GM23248 (cell line): Measurements from ENCODE around the gene LDLRAD4. TPM values are rescaled to one million over a fixed set of nuclear protein-coding genes. Genes with fewer than 3 reads are reported as not detected.

Source experiments
- DNase-seq: peaks from one replicate; pipeline ENCODE4 v3.0.0-alpha.2; 2015
- H2AFZ ChIP-seq: fragments of 200-600 bp; sonication (generic); 2 replicates; pipeline ENCODE4 v1.6.1; 2016; ENCODE audit warnings: antibody characterized with exemption
- H3F3A ChIP-seq: fragments of 200-600 bp; sonication (generic); 2 replicates; pipeline ENCODE4 v1.6.1; 2016; ENCODE audit warnings: mild to moderate bottlenecking, antibody characterized with exemption, mixed run types; ENCODE audit not compliant: insufficient read depth
- H3K27ac ChIP-seq: fragments of 200-600 bp; sonication (generic); 2 replicates; pipeline ENCODE4 v1.5.1; 2016; ENCODE audit warnings: mild to moderate bottlenecking
- H3K27me3 ChIP-seq: fragments of 200-600 bp; sonication (generic); replicated peaks from 2 replicates; pipeline ENCODE4 v1.6.1; 2016; ENCODE audit warnings: mild to moderate bottlenecking; ENCODE audit not compliant: insufficient read depth
- H3K36me3 ChIP-seq: fragments of 200-600 bp; sonication (generic); 2 replicates; pipeline ENCODE4 v1.6.1; 2016; ENCODE audit warnings: low read depth, mild to moderate bottlenecking
- H3K4me1 ChIP-seq: fragments of 200-600 bp; sonication (generic); 2 replicates; pipeline ENCODE4 v1.6.1; 2016; ENCODE audit warnings: mild to moderate bottlenecking; ENCODE audit not compliant: insufficient read depth
- H3K4me2 ChIP-seq: fragments of 200-600 bp; sonication (generic); one replicate; pipeline ENCODE4 v1.6.1; 2016; ENCODE audit warnings: mild to moderate bottlenecking; ENCODE audit not compliant: unreplicated experiment
- H3K4me3 ChIP-seq: fragments of 200-600 bp; sonication (generic); 2 replicates; pipeline ENCODE4 v1.5.1; 2016; ENCODE audit warnings: mild to moderate bottlenecking
- H3K79me2 ChIP-seq: fragments of 200-600 bp; sonication (generic); 2 replicates; pipeline ENCODE4 v1.6.1; 2016; ENCODE audit warnings: mild to moderate bottlenecking; ENCODE audit not compliant: insufficient read depth
- H3K9ac ChIP-seq: fragments of 200-600 bp; sonication (generic); 2 replicates; pipeline ENCODE4 v1.6.1; 2016; ENCODE audit warnings: mild to moderate bottlenecking
- H3K9me2 ChIP-seq: fragments of 200-600 bp; sonication (generic); 2 replicates; pipeline ENCODE4 v1.6.1; 2016; ENCODE audit warnings: mixed run types, mild to moderate bottlenecking, moderate library complexity; ENCODE audit not compliant: insufficient read depth
- H3K9me3 ChIP-seq: fragments of 200-600 bp; sonication (generic); one replicate; pipeline ENCODE4 v1.6.1; 2017; ENCODE audit warnings: low read depth
- H4K20me1 ChIP-seq: fragments of 200-600 bp; sonication (generic); 2 replicates; pipeline ENCODE4 v1.6.0; 2016; ENCODE audit not compliant: insufficient read depth
- EZH2 ChIP-seq: fragments of 200-600 bp; sonication (generic); IDR thresholded peaks from 2 replicates; pipeline ENCODE4 v1.6.1; 2018; ENCODE audit warnings: antibody characterized with exemption, mild to moderate bottlenecking; ENCODE audit not compliant: insufficient read depth, poor library complexity, severe bottlenecking
- EZH2phosphoT487 ChIP-seq: fragments of 200-600 bp; sonication (generic); IDR thresholded peaks from 2 replicates; pipeline ENCODE4 v1.6.1; 2018; ENCODE audit warnings: antibody characterized with exemption, moderate library complexity, mild to moderate bottlenecking, low read depth; ENCODE audit not compliant: insufficient read depth
- WGBS, 2 experiments: methylation state at CpG; one replicate each; pipeline ENCODE4 v1.1.6; 2015 to 2017; ENCODE audit warnings: low lambda C conversion rate in 2 of 2, low coverage in 1 of 2; ENCODE audit errors: missing lambda C conversion rate in 2 of 2; 5-methylcytosine and 5-hydroxymethylcytosine counted together
- in situ Hi-C: fragments of 300-500 bp; cut with MboI; formaldehyde crosslinking; loops from 2 replicates; pipeline ENCODE4 v1.15.0; 2020
- polyA plus RNA-seq: library from polyadenylated mRNA; unstranded; fragments of >200 nt; fragmentation: Nextera tagmentation; extraction: Ambion mirVana; gene quantifications from 2 replicates; pipeline ENCODE4 v1.2.1, GENCODE V29; 2016
- total RNA-seq: library from RNA; depleted of rRNA; stranded (reverse); fragments of >200 nt; shearing (Covaris generic); gene quantifications from 2 replicates; pipeline ENCODE4 v1.2.3, GENCODE V29; 2014

The LDLRAD4 gene
- total and polyA plus RNA-seq, 2 experiments from 2014 or later: not detected

GRCh38 chr18:13611142-13611600 lies 392.6 kb downstream of the LDLRAD4 start:
- no peaks in the 10 kb centered on the region for H3K9me2 ChIP-seq
- in situ Hi-C loops: no loop called here
- 4 to 5% methylated on average over 14 of the region's 14 CpGs for WGBS, 2 experiments
- no peak overlapping the region for H3K27ac ChIP-seq
- H2AFZ ChIP-seq: peak overlapping the region; percentile 63
- no peaks in the 10 kb centered on the region for H4K20me1 ChIP-seq
- peak overlapping the region; percentile 66 for H3K4me3 ChIP-seq
- H3K36me3 ChIP-seq: no peaks in the 10 kb centered on the region
- H3F3A ChIP-seq: no peaks in the 10 kb centered on the region; the same call in 1 of the 2 replicates
- peak overlapping the region; percentile 83 for H3K4me2 ChIP-seq
- DNase-seq: peak; percentile 66
- peak overlapping the region; percentile 62 for H3K9ac ChIP-seq
- peaks cover 49% of the 10 kb centered on the region for H3K27me3 ChIP-seq
- H3K9me3 ChIP-seq: no peaks in the 10 kb centered on the region
- no peaks in the 10 kb centered on the region for H3K4me1 ChIP-seq
- TF ChIP-seq EZH2phosphoT487 (no peak), EZH2 (no peak)
- no peaks in the 10 kb centered on the region for H3K79me2 ChIP-seq

DNA sequence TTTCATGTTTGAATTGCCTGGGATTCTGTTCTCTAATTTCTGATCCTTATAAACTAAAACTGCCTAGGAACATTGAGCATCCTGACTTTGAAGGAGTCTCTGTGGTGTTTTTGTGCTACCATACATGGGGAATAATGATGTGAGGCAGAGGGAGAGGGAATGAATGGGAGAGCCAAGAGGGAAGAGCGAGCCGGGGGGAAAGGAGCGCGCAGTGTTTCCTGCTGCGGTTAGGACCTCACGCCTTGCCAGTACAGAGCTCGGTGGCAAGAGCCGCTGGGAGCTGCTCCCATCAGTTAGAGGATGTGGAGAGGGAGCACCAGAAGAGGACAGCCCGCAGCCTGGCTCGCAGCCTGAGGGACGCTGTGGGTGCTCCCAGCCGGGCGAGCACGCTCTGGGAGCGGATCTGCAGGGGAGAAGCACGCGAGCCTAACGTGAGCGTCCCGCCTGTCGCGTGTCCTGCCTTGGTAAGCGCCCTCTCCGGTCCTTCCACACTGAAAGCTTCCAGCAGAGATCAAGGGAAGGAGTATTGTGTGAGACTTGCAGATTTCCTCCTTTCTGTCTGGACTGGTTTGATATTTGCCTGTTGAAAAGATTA lies 393.1 kb downstream of the LDLRAD4 start:
- Histone ChIP-seq H2AFZ (peak overlapping the region; percentile 63), H3K4me2 (peak overlapping the region; percentile 83), H3F3A (no peaks in the 10 kb centered on the region; the same call in 1 of the 2 replicates), H4K20me1 (no peaks in the 10 kb centered on the region), H3K27ac (no peak overlapping the region), H3K36me3 (no peaks in the 10 kb centered on the region), H3K9me2 (no peaks in the 10 kb centered on the region), H3K9me3 (no peaks in the 10 kb centered on the region), H3K9ac (peak overlapping the region; percentile 62), H3K79me2 (no peaks in the 10 kb centered on the region), H3K4me3 (peak overlapping the region; percentile 66), H3K4me1 (no peaks in the 10 kb centered on the region), H3K27me3 (peaks cover 46% of the 10 kb centered on the region)
- peak; percentile 61 for DNase-seq
- TF ChIP-seq EZH2 (peak; percentile 39), EZH2phosphoT487 (no peak)
- WGBS, 2 experiments: 1 to 2% methylated on average over 22 to 24 of the region's 24 CpGs
- in situ Hi-C loops: no loop called here

GRCh38 chr18:13612196-13612997 lies 393.8 kb downstream of the LDLRAD4 start:
- Histone ChIP-seq H2AFZ (peak overlapping the region; percentile 63), H3K36me3 (no peaks in the 10 kb centered on the region), H3K4me3 (peak overlapping the region; percentile 66), H3K79me2 (no peaks in the 10 kb centered on the region), H3K9ac (peak overlapping the region; percentile 62; the same call in 1 of the 2 replicates), H4K20me1 (no peaks in the 10 kb centered on the region), H3K9me2 (no peaks in the 10 kb centered on the region), H3K4me2 (peak overlapping the region; percentile 83), H3K9me3 (no peaks in the 10 kb centered on the region), H3F3A (no peaks in the 10 kb centered on the region; the same call in 1 of the 2 replicates), H3K4me1 (no peaks in the 10 kb centered on the region), H3K27ac (no peak overlapping the region), H3K27me3 (peaks cover 49% of the 10 kb centered on the region)
- TF ChIP-seq EZH2phosphoT487 (no peak), EZH2 (peak; percentile 30)
- peak; percentile 21 for DNase-seq
- in situ Hi-C loops: no loop called here
- 5 to 6% methylated on average over 18 to 20 of the region's 20 CpGs for WGBS, 2 experiments

DNA sequence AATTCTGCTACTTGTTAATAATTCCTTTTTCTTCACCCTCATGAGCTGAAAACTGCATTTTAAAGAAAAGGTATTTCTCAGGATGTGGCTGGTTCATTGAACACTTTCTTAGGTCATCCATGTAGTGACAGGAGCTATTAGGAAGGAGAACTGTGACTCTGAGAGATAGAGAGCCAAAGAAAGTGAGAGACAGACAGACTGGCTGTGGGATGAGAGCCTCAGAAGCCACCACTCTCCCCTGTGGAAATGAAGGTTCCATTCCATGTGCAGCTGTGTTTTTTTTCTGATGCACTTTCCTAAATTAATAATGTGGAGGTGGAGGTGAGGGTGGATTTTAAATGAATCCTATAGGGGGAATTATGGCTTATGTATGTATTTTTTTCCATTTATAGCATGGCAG lies 394.5 kb downstream of the LDLRAD4 start:
- H3K9ac ChIP-seq: no peak overlapping the region

More for the DNA sequence above, 394.5 kb downstream of the LDLRAD4 start:
- H3K4me1 ChIP-seq: no peaks in the 10 kb centered on the region
- H3K27me3 ChIP-seq: peaks cover 55% of the 10 kb centered on the region
- no peaks in the 10 kb centered on the region for H3K9me2 ChIP-seq
- no peaks in the 10 kb centered on the region for H3K36me3 ChIP-seq
- H3K79me2 ChIP-seq: no peaks in the 10 kb centered on the region
- no peak overlapping the region for H3K27ac ChIP-seq
- H3K4me3 ChIP-seq: no peak overlapping the region
- H3K4me2 ChIP-seq: no peak overlapping the region
- in situ Hi-C loops: no loop called here
- no peak overlapping the region for H2AFZ ChIP-seq
- H3F3A ChIP-seq: no peaks in the 10 kb centered on the region; the same call in 1 of the 2 replicates
- TF ChIP-seq EZH2: no peak
- no peak for TF ChIP-seq EZH2phosphoT487
- H4K20me1 ChIP-seq: no peaks in the 10 kb centered on the region
- H3K9me3 ChIP-seq: no peaks in the 10 kb centered on the region
- no peak for DNase-seq
